Measurements from ENCODE around the gene DUS3L. TPM values are rescaled to one million over a fixed set of nuclear protein-coding genes. Genes with fewer than 3 reads are reported as not detected.
A peak's percentile ranks its signal among the peaks of the same experiment; 100 is the strongest.

Gene DUS3L
- total RNA-seq, 4 donors from 2014 or later = 19.5 to 45.9 (median 25.0) TPM

GRCh38 chr19:5806905-5807304 is 15.9 kb upstream of the DUS3L start:
- H3K4me3 ChIP-seq = no peak overlapping the region
- DNase-seq (no peak), ATAC-seq (no peak)
- H3K27ac ChIP-seq = no peak overlapping the region
- no peaks in the 10 kb centered on the region for H3K9me3 ChIP-seq
- peaks cover 0 to 4% of the 10 kb centered on the region in 2 donors for H3K4me1 ChIP-seq
- no peaks in the 10 kb centered on the region for H3K36me3 ChIP-seq
- intact Hi-C loops (cut with DNase I; ENCODE audit: low total_unique reads) = no loop called here
- TF ChIP-seq POLR2A (IDR thresholded peaks at IDR 0.05) (no peak), CTCF (IDR thresholded peaks at IDR 0.05 in 4 of 5, conservative IDR thresholded peaks at IDR 0.05 in 1 of 5) (no peak)
- in situ Hi-C loops (cut with MboI; ENCODE audit: low sequenced_read_pairs in 4 of 4) = no loop called here
- H3K27me3 ChIP-seq = peaks cover 34 to 45% (median 38%) of the 10 kb centered on the region in 3 donors

- no peak overlapping the region for H3K27ac ChIP-seq
- TF ChIP-seq POLR2A (IDR thresholded peaks at IDR 0.05) = no peak
- no peak for TF ChIP-seq CTCF (IDR thresholded peaks at IDR 0.05 in 4 of 5, conservative IDR thresholded peaks at IDR 0.05 in 1 of 5)
Measured at GRCh38 chr19:5806133-5806489, 15.1 kb upstream of the DUS3L start.

GRCh38 chr19:5805462-5806132 is 14.6 kb upstream of the DUS3L start:
- no peak overlapping the region for H3K27ac ChIP-seq
- no peaks in the 10 kb centered on the region for H3K9me3 ChIP-seq
- peaks cover 0 to 4% of the 10 kb centered on the region in 2 donors for H3K4me1 ChIP-seq
- DNase-seq = no peak
- H3K36me3 ChIP-seq = no peaks in the 10 kb centered on the region
- peak in 3 of 5 experiments; percentile 4 to 49 (median 32) for TF ChIP-seq CTCF (IDR thresholded peaks at IDR 0.05 in 4 of 5, conservative IDR thresholded peaks at IDR 0.05 in 1 of 5)
- no peak for TF ChIP-seq POLR2A (IDR thresholded peaks at IDR 0.05)
- intact Hi-C loops (cut with DNase I; ENCODE audit: low total_unique reads) (loop anchor here (2.0 kb wide), 1 partner anchor 87 kb away; no protein-coding TSS in a partner anchor), in situ Hi-C loops (cut with MboI; ENCODE audit: low sequenced_read_pairs in 4 of 4) (no loop called here)
- peaks cover 47 to 58% (median 52%) of the 10 kb centered on the region in 3 donors for H3K27me3 ChIP-seq
- H3K4me3 ChIP-seq = no peak overlapping the region
- ATAC-seq = no peak

More at GRCh38 chr19:5806133-5806489, 15.1 kb upstream of the DUS3L start:
- Histone ChIP-seq H3K4me3 (no peak overlapping the region), H3K36me3 (no peaks in the 10 kb centered on the region), H3K27me3 (peaks cover 42 to 53% (median 46%) of the 10 kb centered on the region in 3 donors), H3K4me1 (peaks cover 0 to 4% of the 10 kb centered on the region in 2 donors), H3K9me3 (no peaks in the 10 kb centered on the region)
- ATAC-seq = no peak
- DNase-seq = no peak
- in situ Hi-C loops (cut with MboI; ENCODE audit: low sequenced_read_pairs in 4 of 4) (no loop called here), intact Hi-C loops (cut with DNase I; ENCODE audit: low total_unique reads) (no loop called here)

DNA sequence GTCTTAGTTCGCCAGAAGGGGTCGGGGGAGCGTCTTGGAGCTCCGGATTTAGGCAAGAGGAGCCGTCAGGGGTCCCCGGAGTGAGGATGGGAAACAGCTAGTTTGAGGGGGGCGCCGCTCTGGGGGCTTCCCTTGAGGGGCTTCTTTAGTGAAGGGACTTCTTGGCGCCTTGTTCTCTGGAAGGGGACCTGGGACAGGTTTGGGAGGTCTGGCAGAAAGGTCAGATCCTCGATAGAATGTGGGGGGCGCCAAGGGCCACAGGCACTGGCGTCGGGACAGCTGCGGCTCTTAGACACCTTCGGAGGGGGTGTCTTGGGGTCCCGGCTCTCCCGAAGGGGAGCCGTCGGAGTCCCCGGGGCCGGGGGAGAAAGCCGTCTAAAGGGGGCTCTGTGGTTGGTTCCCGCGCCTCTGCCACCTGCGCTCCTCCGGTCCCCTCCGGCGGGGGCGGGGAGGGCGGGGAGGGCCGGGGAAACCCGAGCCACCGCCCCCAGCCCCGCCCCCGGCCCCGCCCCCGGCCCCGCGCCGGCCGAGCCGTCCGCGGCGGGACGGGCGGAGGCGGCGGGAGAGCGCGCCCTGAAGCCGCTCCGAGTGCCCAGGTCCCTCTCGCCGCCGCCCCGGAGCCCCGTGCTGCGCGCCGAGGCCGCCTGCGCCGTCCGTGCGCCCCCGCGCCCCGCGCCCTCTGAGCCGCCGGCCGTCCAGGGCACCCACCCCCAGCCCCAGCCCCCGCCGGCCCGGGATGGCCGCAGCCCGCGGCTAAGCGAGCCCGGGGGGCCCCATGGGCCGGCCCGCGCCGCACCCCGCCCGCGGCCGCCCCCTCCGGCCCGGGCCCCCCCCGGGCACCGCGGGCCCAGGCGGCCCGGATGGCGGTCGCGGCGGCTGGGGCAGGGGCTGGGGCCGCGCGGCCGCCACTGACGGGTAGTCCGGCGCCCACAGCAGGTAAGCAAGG is 13.8 kb upstream of the DUS3L start, which contains the start of gene NRTN:
Gene NRTN (plus strand): TSS at position 552 of the 946 bp plus-strand sequence. CDS start 19,099 bp downstream, outside the sequence.
- TF ChIP-seq POLR2A (IDR thresholded peaks at IDR 0.05) = no peak
- no peak for TF ChIP-seq CTCF (IDR thresholded peaks at IDR 0.05 in 4 of 5, conservative IDR thresholded peaks at IDR 0.05 in 1 of 5)
- Histone ChIP-seq H3K27me3 (peaks cover 55 to 66% (median 60%) of the 10 kb centered on the region in 3 donors), H3K4me3 (peak within 1 kb of the TSS in 2 of 4 donors; percentile 18 to 22), H3K9me3 (no peaks in the 10 kb centered on the region), H3K36me3 (no peaks in the 10 kb centered on the region), H3K27ac (no peak within 1 kb of the TSS), H3K4me1 (peaks cover 0 to 4% of the 10 kb centered on the region in 2 donors)
- DNase-seq = no peak
- in situ Hi-C loops (cut with MboI; ENCODE audit: low sequenced_read_pairs in 4 of 4) (no loop called here), intact Hi-C loops (cut with DNase I; ENCODE audit: low total_unique reads) (loop anchor here (2.0 kb wide), 1 partner anchor 88 kb away; no protein-coding TSS in a partner anchor)
- no peak for ATAC-seq
